SU-DHL-6 (cell line): ENCODE data around the gene CRYBG1.

Experiments
- H2AFZ ChIP-seq: fragments of 200-600 bp; sonication (generic); 2 replicates; pipeline ENCODE4 v1.6.1; 2014; ENCODE audit warnings: low read depth, mild to moderate bottlenecking, moderate library complexity, mixed read lengths, antibody characterized with exemption, low read length; ENCODE audit not compliant: severe bottlenecking
- H3F3A ChIP-seq: fragments of 200-600 bp; shearing (Covaris generic); 2 replicates; pipeline ENCODE4 v1.6.0; 2016; ENCODE audit warnings: antibody characterized with exemption, mild to moderate bottlenecking; ENCODE audit not compliant: insufficient read depth
- H3K27ac ChIP-seq: fragments of 200-600 bp; sonication (generic); 2 replicates; pipeline ENCODE4 v1.5.1; 2016; ENCODE audit warnings: low read depth, mild to moderate bottlenecking, low read length, moderate library complexity, mixed read lengths
- H3K27me3 ChIP-seq: fragments of 200-600 bp; sonication (generic), shearing (Covaris generic); 2 replicates; pipeline ENCODE4 v1.6.0; 2014; ENCODE audit warnings: mild to moderate bottlenecking, low read length
- H3K36me3 ChIP-seq: fragments of 200-600 bp; sonication (generic); 2 replicates; pipeline ENCODE4 v1.6.1; 2014; ENCODE audit warnings: mild to moderate bottlenecking, low read length, mixed read lengths
- H3K4me2 ChIP-seq: fragments of 300-600, 200-600 bp; shearing (Covaris generic), sonication (generic); 2 replicates; pipeline ENCODE4 v1.6.0; 2014; ENCODE audit warnings: low read length, low read depth, mild to moderate bottlenecking; ENCODE audit not compliant: poor library complexity, severe bottlenecking
- H3K4me3 ChIP-seq: fragments of 200-600 bp; sonication (generic); 2 replicates; pipeline ENCODE4 v1.5.1; 2014; ENCODE audit warnings: antibody characterized with exemption, low read length, mild to moderate bottlenecking, mixed read lengths; ENCODE audit not compliant: insufficient read depth, poor library complexity, severe bottlenecking
- H3K79me2 ChIP-seq: fragments of 200-600 bp; sonication (generic); 2 replicates; pipeline ENCODE4 v1.6.1; 2014; ENCODE audit warnings: mild to moderate bottlenecking, low read length, moderate library complexity; ENCODE audit not compliant: insufficient read depth
- H3K9ac ChIP-seq: fragments of 200-600 bp; sonication (generic); 2 replicates; pipeline ENCODE4 v1.7.0; 2014; ENCODE audit warnings: mild to moderate bottlenecking, low read length
- H3K9me2 ChIP-seq: fragments of 200-600 bp; sonication (generic); replicated peaks from 2 replicates; pipeline ENCODE4 v1.6.1; 2014; ENCODE audit warnings: low read length; ENCODE audit not compliant: insufficient read depth
- H3K9me3 ChIP-seq: fragments of 200-600 bp; sonication (generic); 2 replicates; pipeline ENCODE4 v1.6.1; 2014; ENCODE audit warnings: low read length, mixed read lengths; ENCODE audit not compliant: insufficient read depth
- H4K20me1 ChIP-seq: fragments of 200-600 bp; sonication (generic); 2 replicates; pipeline ENCODE4 v1.6.1; 2014; ENCODE audit warnings: low read depth, mild to moderate bottlenecking, antibody characterized with exemption, low read length, moderate library complexity, mixed read lengths
- CTCF ChIP-seq: fragments of 200-600 bp; sonication (generic); IDR thresholded peaks from one replicate; pipeline ENCODE4 v1.5.1; 2017; ENCODE audit warnings: antibody characterized with exemption, mild to moderate bottlenecking, low read length, moderate library complexity; ENCODE audit not compliant: insufficient read depth, poor library complexity, severe bottlenecking
- EZH2phosphoT487 ChIP-seq: fragments of 200-600 bp; sonication (generic), shearing (Covaris generic); conservative IDR thresholded peaks from 2 replicates; pipeline ENCODE4 v1.6.1; 2018; ENCODE audit warnings: mild to moderate bottlenecking, antibody characterized with exemption, low read length, moderate library complexity, mixed read lengths

CRYBG1 gene

GRCh38 chr6:106380407-106380806 lies 19.9 kb downstream of the CRYBG1 start:
- Histone ChIP-seq H3K9me2 (no peaks in the 10 kb centered on the region), H3K4me3 (no peak overlapping the region), H3K36me3 (no peaks in the 10 kb centered on the region), H3K27ac (no peak overlapping the region), H3K79me2 (no peaks in the 10 kb centered on the region), H4K20me1 (no peaks in the 10 kb centered on the region), H3K9me3 (no peaks in the 10 kb centered on the region), H3F3A (no peaks in the 10 kb centered on the region), H3K27me3 (no peaks in the 10 kb centered on the region), H2AFZ (no peak overlapping the region), H3K4me2 (no peak overlapping the region), H3K9ac (no peak overlapping the region)
- TF ChIP-seq CTCF: no peak
- TF ChIP-seq EZH2phosphoT487: no peak

- H3K79me2 ChIP-seq: no peaks in the 10 kb centered on the region
- no peak overlapping the region for H3K9ac ChIP-seq
- H3K4me3 ChIP-seq: no peak overlapping the region
- no peaks in the 10 kb centered on the region for H3F3A ChIP-seq
- no peak overlapping the region for H3K4me2 ChIP-seq
- TF ChIP-seq CTCF (no peak), EZH2phosphoT487 (no peak)
- H3K36me3 ChIP-seq: no peaks in the 10 kb centered on the region
- H2AFZ ChIP-seq: no peak overlapping the region
- H3K27ac ChIP-seq: no peak overlapping the region
- H3K9me2 ChIP-seq: no peaks in the 10 kb centered on the region
- H4K20me1 ChIP-seq: no peaks in the 10 kb centered on the region
- no peaks in the 10 kb centered on the region for H3K9me3 ChIP-seq
- H3K27me3 ChIP-seq: no peaks in the 10 kb centered on the region
Measured at GRCh38 chr6:106381223-106381622, 20.7 kb downstream of the CRYBG1 start.

GRCh38 chr6:106381881-106382280 lies 21.4 kb downstream of the CRYBG1 start:
- TF ChIP-seq CTCF (no peak), EZH2phosphoT487 (no peak)
- no peak overlapping the region for H2AFZ ChIP-seq

GRCh38 chr6:106383573-106383972 lies 23.1 kb downstream of the CRYBG1 start:
- Histone ChIP-seq H4K20me1 (no peaks in the 10 kb centered on the region), H3K27ac (no peak overlapping the region), H3K9me2 (no peaks in the 10 kb centered on the region), H3K4me3 (no peak overlapping the region), H3K9ac (no peak overlapping the region), H3K36me3 (no peaks in the 10 kb centered on the region), H3F3A (no peaks in the 10 kb centered on the region), H3K79me2 (no peaks in the 10 kb centered on the region), H3K4me2 (no peak overlapping the region), H3K27me3 (no peaks in the 10 kb centered on the region), H2AFZ (no peak overlapping the region), H3K9me3 (no peaks in the 10 kb centered on the region)
- TF ChIP-seq EZH2phosphoT487 (no peak), CTCF (no peak)

More at GRCh38 chr6:106381881-106382280, 21.4 kb downstream of the CRYBG1 start:
- H3K4me2 ChIP-seq: no peak overlapping the region
- H3K36me3 ChIP-seq: no peaks in the 10 kb centered on the region
- H3K79me2 ChIP-seq: no peaks in the 10 kb centered on the region
- H4K20me1 ChIP-seq: no peaks in the 10 kb centered on the region
- H3F3A ChIP-seq: no peaks in the 10 kb centered on the region
- no peak overlapping the region for H3K9ac ChIP-seq
- H3K4me3 ChIP-seq: no peak overlapping the region
- no peaks in the 10 kb centered on the region for H3K9me2 ChIP-seq
- no peaks in the 10 kb centered on the region for H3K27me3 ChIP-seq
- no peaks in the 10 kb centered on the region for H3K9me3 ChIP-seq
- H3K27ac ChIP-seq: no peak overlapping the region
